ENCODE results near the gene JAK1.

DNA sequence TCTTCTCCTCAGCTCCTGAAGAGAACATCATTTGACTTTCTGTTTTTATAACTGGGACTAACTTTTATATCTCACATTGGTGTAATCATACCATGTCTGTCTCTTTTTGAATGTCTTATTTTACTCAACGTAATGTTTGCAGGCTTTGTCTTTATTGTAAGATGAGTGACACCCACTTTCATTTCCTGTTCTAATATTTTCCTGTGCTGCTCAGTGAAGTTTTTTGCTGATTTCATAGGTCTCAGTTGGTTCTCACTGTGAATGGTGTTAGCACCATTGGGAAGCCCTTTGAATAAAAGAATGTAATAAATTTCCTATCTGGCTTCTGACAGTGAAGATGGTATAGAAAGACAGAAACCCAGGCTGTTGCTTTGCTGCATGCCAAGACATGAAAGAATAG, 137.5 kb downstream of the JAK1 start:
- TF ChIP-seq, protein P1, sequence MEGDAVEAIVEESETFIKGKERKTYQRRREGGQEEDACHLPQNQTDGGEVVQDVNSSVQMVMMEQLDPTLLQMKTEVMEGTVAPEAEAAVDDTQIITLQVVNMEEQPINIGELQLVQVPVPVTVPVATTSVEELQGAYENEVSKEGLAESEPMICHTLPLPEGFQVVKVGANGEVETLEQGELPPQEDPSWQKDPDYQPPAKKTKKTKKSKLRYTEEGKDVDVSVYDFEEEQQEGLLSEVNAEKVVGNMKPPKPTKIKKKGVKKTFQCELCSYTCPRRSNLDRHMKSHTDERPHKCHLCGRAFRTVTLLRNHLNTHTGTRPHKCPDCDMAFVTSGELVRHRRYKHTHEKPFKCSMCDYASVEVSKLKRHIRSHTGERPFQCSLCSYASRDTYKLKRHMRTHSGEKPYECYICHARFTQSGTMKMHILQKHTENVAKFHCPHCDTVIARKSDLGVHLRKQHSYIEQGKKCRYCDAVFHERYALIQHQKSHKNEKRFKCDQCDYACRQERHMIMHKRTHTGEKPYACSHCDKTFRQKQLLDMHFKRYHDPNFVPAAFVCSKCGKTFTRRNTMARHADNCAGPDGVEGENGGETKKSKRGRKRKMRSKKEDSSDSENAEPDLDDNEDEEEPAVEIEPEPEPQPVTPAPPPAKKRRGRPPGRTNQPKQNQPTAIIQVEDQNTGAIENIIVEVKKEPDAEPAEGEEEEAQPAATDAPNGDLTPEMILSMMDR (conservative IDR thresholded peaks at IDR 0.05; ENCODE audit: low read depth, low read length) = no peak
- TF ChIP-seq EZH2 (IDR thresholded peaks at IDR 0.05; ENCODE audit: borderline replicate concordance, low read depth, low read length, poor library complexity, severe bottlenecking) = no peak
